ENCODE data around the gene PFDN1.

- TF ChIP-seq EZH2 (IDR thresholded peaks at IDR 0.05) (no peak), POLR2AphosphoS5 (IDR thresholded peaks at IDR 0.05; ENCODE audit: borderline replicate concordance, low read depth, low read length) (no peak)
Measured at GRCh38 chr5:140340605-140341121, 37.8 kb upstream of the PFDN1 start.
